ENCODE measurements around the gene TREM1. TPM values are rescaled to one million over a fixed set of nuclear protein-coding genes. Genes with fewer than 3 reads are reported as not detected.

The TREM1 gene
- total and polyA plus RNA-seq, 4 donors = 0.09 to 1.3 (median 0.38) TPM

- peak overlapping the region in 1 of 2 donors; percentile 1 for H3K27ac ChIP-seq (ENCODE audit: low read depth in 1 of 2, low read length in 2 of 2)
- H3K9ac ChIP-seq (ENCODE audit: low read depth in 1 of 2, low read length in 2 of 2) = no peak overlapping the region
- no peak overlapping the region for H3K4me3 ChIP-seq (ENCODE audit: low read depth in 1 of 3, low read length in 3 of 3)
- H3K36me3 ChIP-seq (ENCODE audit: control insufficient read depth in 4 of 4, insufficient read depth in 3 of 4, low read depth in 1 of 4, low read length in 3 of 4) = no peaks in the 10 kb centered on the region
- no peaks in the 10 kb centered on the region for H3K9me3 ChIP-seq (ENCODE audit: control insufficient read depth in 4 of 4, low read length in 3 of 4)
- no peaks in the 10 kb centered on the region for H3K27me3 ChIP-seq (ENCODE audit: control insufficient read depth in 4 of 4, insufficient read depth in 4 of 4, low read length in 3 of 4)
- 89% methylated on average over 5 of the region's 5 CpGs for WGBS
- no peak for DNase-seq (ENCODE audit: low spot score)
- H3K4me1 ChIP-seq (ENCODE audit: control insufficient read depth in 4 of 4, insufficient read depth in 4 of 4, low read length in 3 of 4) = no peaks in the 10 kb centered on the region
- TF ChIP-seq TAF1 (conservative IDR thresholded peaks at IDR 0.05) = no peak
- no peak for TF ChIP-seq ZBTB33 (IDR thresholded peaks at IDR 0.05)
- no peak for TF ChIP-seq EGR1 (IDR thresholded peaks at IDR 0.05; ENCODE audit: low read depth in 2 of 2)
- TF ChIP-seq, protein P1, sequence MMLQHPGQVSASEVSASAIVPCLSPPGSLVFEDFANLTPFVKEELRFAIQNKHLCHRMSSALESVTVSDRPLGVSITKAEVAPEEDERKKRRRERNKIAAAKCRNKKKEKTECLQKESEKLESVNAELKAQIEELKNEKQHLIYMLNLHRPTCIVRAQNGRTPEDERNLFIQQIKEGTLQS (IDR thresholded peaks at IDR 0.05) = no peak
- no peak for TF ChIP-seq NR2F2 (IDR thresholded peaks at IDR 0.05)
- no peak for TF ChIP-seq SP1 (IDR thresholded peaks at IDR 0.05)
- TF ChIP-seq, protein P2, sequence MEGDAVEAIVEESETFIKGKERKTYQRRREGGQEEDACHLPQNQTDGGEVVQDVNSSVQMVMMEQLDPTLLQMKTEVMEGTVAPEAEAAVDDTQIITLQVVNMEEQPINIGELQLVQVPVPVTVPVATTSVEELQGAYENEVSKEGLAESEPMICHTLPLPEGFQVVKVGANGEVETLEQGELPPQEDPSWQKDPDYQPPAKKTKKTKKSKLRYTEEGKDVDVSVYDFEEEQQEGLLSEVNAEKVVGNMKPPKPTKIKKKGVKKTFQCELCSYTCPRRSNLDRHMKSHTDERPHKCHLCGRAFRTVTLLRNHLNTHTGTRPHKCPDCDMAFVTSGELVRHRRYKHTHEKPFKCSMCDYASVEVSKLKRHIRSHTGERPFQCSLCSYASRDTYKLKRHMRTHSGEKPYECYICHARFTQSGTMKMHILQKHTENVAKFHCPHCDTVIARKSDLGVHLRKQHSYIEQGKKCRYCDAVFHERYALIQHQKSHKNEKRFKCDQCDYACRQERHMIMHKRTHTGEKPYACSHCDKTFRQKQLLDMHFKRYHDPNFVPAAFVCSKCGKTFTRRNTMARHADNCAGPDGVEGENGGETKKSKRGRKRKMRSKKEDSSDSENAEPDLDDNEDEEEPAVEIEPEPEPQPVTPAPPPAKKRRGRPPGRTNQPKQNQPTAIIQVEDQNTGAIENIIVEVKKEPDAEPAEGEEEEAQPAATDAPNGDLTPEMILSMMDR (IDR thresholded peaks at IDR 0.05; ENCODE audit: low read depth, low read length, missing input control) = no peak
- TF ChIP-seq JUND (IDR thresholded peaks at IDR 0.05) = no peak
- TF ChIP-seq RXRA (IDR thresholded peaks at IDR 0.05) = no peak
- TF ChIP-seq FOXA1 (IDR thresholded peaks at IDR 0.05) = no peak
These were observed 13.8 kb downstream of the TREM1 start for GRCh38 chr6:41272591-41273240.

- no peak overlapping the region for H3K9ac ChIP-seq (ENCODE audit: low read depth in 1 of 2, low read length in 2 of 2)
- no peaks in the 10 kb centered on the region for H3K36me3 ChIP-seq (ENCODE audit: control insufficient read depth in 4 of 4, insufficient read depth in 3 of 4, low read depth in 1 of 4, low read length in 3 of 4)
- DNase-seq (ENCODE audit: low spot score) = no peak
- no peaks in the 10 kb centered on the region for H3K4me1 ChIP-seq (ENCODE audit: control insufficient read depth in 4 of 4, insufficient read depth in 4 of 4, low read length in 3 of 4)
- H3K27ac ChIP-seq (ENCODE audit: low read depth in 1 of 2, low read length in 2 of 2) = peak overlapping the region; percentile 17 to 60
- no peaks in the 10 kb centered on the region for H3K9me3 ChIP-seq (ENCODE audit: control insufficient read depth in 4 of 4, low read length in 3 of 4)
- WGBS = 65% methylated on average over 7 of the region's 7 CpGs
- no peaks in the 10 kb centered on the region for H3K27me3 ChIP-seq (ENCODE audit: control insufficient read depth in 4 of 4, insufficient read depth in 4 of 4, low read length in 3 of 4)
- TF ChIP-seq RAD21 (IDR thresholded peaks at IDR 0.05) (no peak), HNF4A (conservative IDR thresholded peaks at IDR 0.05) (no peak), GABPA (IDR thresholded peaks at IDR 0.05 in 1 of 2, conservative IDR thresholded peaks at IDR 0.05 in 1 of 2) (peak in 1 of 2 donors; percentile 49)
- no peak overlapping the region for H3K4me3 ChIP-seq (ENCODE audit: low read depth in 1 of 3, low read length in 3 of 3)
These were observed 14.5 kb downstream of the TREM1 start for GRCh38 chr6:41271901-41272395.

DNA sequence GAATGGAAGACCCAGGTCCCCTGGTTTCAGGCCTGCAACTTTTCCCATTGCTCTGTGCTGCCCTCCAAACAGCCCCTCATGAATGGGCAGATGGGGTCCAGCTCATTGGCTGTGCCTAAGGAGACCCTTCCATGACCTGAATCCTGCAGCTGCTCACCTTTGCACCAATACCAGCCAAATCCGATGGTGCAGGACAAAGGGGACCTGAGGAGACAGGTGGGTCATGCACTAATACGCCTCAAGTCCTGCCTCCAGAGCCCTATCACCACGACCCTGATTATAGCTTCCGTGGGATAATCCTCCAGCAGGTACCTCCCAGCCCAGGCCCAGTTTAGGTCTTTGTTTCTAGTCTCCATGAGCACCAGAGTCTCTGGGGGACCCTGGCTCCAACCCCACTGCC, 16.8 kb downstream of the TREM1 start:
- Histone ChIP-seq H3K4me1 (ENCODE audit: control insufficient read depth in 4 of 4, insufficient read depth in 4 of 4, low read length in 3 of 4) (no peaks in the 10 kb centered on the region), H3K9me3 (ENCODE audit: control insufficient read depth in 4 of 4, low read length in 3 of 4) (no peaks in the 10 kb centered on the region), H3K36me3 (ENCODE audit: control insufficient read depth in 4 of 4, insufficient read depth in 3 of 4, low read depth in 1 of 4, low read length in 3 of 4) (no peaks in the 10 kb centered on the region), H3K4me3 (ENCODE audit: low read depth in 1 of 3, low read length in 3 of 3) (no peak overlapping the region), H3K27ac (ENCODE audit: low read depth in 1 of 2, low read length in 2 of 2) (no peak overlapping the region), H3K9ac (ENCODE audit: low read depth in 1 of 2, low read length in 2 of 2) (no peak overlapping the region), H3K27me3 (ENCODE audit: control insufficient read depth in 4 of 4, insufficient read depth in 4 of 4, low read length in 3 of 4) (no peaks in the 10 kb centered on the region)
- WGBS = 90% methylated on average over 4 of the region's 4 CpGs
- DNase-seq (ENCODE audit: low spot score) = no peak
- TF ChIP-seq REST (IDR thresholded peaks at IDR 0.05) = no peak
- TF ChIP-seq RAD21 (IDR thresholded peaks at IDR 0.05) = no peak
- TF ChIP-seq NR2F2 (IDR thresholded peaks at IDR 0.05) = no peak
- TF ChIP-seq RXRA (IDR thresholded peaks at IDR 0.05) = no peak
- TF ChIP-seq, protein P1 (IDR thresholded peaks at IDR 0.05) = no peak
- no peak for TF ChIP-seq FOXA1 (IDR thresholded peaks at IDR 0.05)
- no peak for TF ChIP-seq HNF4G (IDR thresholded peaks at IDR 0.05)
- TF ChIP-seq FOXA2 (IDR thresholded peaks at IDR 0.05) = no peak
- no peak for TF ChIP-seq SP1 (IDR thresholded peaks at IDR 0.05)
- no peak for TF ChIP-seq ZBTB33 (IDR thresholded peaks at IDR 0.05)
- TF ChIP-seq MAX (IDR thresholded peaks at IDR 0.05) = no peak

Data from liver (tissue), 9 donors.